GM20000 (cell line): ENCODE results near the gene GRM7.

ENCODE experiments used
- DNase-seq: peaks from one replicate; pipeline ENCODE4 v3.0.0; 2012; ENCODE audit warnings: low spot score
- CTCF ChIP-seq: IDR thresholded peaks from 2 replicates; pipeline ENCODE4 v1.5.1; 2012; ENCODE audit warnings: mild to moderate bottlenecking, control low read depth; ENCODE audit errors: extremely low read depth, missing control alignments

The GRM7 gene

GRCh38 chr3:6860954-6861624, at the start of gene GRM7:
TSS of gene GRM7 (plus strand) at chr3:6861115.
- peak; percentile 22 for DNase-seq
- no peak for TF ChIP-seq CTCF

- DNase-seq, result no peak
- TF ChIP-seq CTCF, result no peak
Observed at GRCh38 chr3:6821411-6821810, 39.5 kb upstream of the GRM7 start.

GRCh38 chr3:6825524-6825923, 35.4 kb upstream of the GRM7 start:
- TF ChIP-seq CTCF, result no peak
- DNase-seq, result no peak

- no peak for TF ChIP-seq CTCF
- no peak for DNase-seq
Observed at GRCh38 chr3:6827453-6827852, 33.5 kb upstream of the GRM7 start.

GRCh38 chr3:6844723-6845122, 16.2 kb upstream of the GRM7 start:
- no peak for TF ChIP-seq CTCF
- DNase-seq, result no peak

- no peak for TF ChIP-seq CTCF
Observed at GRCh38 chr3:6854184-6854583, 6.7 kb upstream of the GRM7 start.

GRCh38 chr3:6857510-6857909, 3.4 kb upstream of the GRM7 start:
- TF ChIP-seq CTCF, result no peak
- no peak for DNase-seq

More at GRCh38 chr3:6854184-6854583, 6.7 kb upstream of the GRM7 start:
- no peak for DNase-seq
